ENCODE data around the gene NFASC.

- no peak for TF ChIP-seq CTCF (IDR thresholded peaks at IDR 0.05; ENCODE audit: insufficient read depth, low read depth, low read length)
- no peak for TF ChIP-seq EZH2 (IDR thresholded peaks at IDR 0.05; ENCODE audit: insufficient read depth, low read length)
These were observed 58.2 kb downstream of the NFASC start for GRCh38 chr1:204928671-204929486.

Data from astrocyte (in vitro differentiated cells and primary cell).